Panc1 (cell line): ENCODE measurements around the gene PCSK2.

Experiments used
- SIN3A ChIP-seq: IDR thresholded peaks from 2 replicates; pipeline ENCODE4 v1.6.1; 2012; ENCODE audit warnings: low read depth, mild to moderate bottlenecking, low read length, moderate library complexity, borderline replicate concordance; ENCODE audit not compliant: insufficient read depth
- TCF7L2 ChIP-seq: IDR thresholded peaks from 2 replicates; pipeline ENCODE4 v1.6.1; 2011; ENCODE audit warnings: mild to moderate bottlenecking, low read depth, low read length, inconsistent platforms
- TF ChIP-seq, protein P1 (sequence below): fragments of 450-650 bp; IDR thresholded peaks from 2 replicates; pipeline ENCODE4 v1.5.1; 2017; ENCODE audit warnings: mild to moderate bottlenecking
- TF ChIP-seq, protein P2 (sequence below), 2 experiments: IDR thresholded peaks; 2 replicates each; pipeline ENCODE4 v1.6.1; 2011 to 2012; ENCODE audit warnings: low read depth in 2 of 2, control low read depth in 1 of 2, low read length in 1 of 2, mild to moderate bottlenecking in 1 of 2, moderate library complexity in 1 of 2; ENCODE audit not compliant: insufficient read depth in 1 of 2

GRCh38 chr20:17495826-17496225 lies 269.0 kb downstream of the PCSK2 start:
- TF ChIP-seq, protein P1, sequence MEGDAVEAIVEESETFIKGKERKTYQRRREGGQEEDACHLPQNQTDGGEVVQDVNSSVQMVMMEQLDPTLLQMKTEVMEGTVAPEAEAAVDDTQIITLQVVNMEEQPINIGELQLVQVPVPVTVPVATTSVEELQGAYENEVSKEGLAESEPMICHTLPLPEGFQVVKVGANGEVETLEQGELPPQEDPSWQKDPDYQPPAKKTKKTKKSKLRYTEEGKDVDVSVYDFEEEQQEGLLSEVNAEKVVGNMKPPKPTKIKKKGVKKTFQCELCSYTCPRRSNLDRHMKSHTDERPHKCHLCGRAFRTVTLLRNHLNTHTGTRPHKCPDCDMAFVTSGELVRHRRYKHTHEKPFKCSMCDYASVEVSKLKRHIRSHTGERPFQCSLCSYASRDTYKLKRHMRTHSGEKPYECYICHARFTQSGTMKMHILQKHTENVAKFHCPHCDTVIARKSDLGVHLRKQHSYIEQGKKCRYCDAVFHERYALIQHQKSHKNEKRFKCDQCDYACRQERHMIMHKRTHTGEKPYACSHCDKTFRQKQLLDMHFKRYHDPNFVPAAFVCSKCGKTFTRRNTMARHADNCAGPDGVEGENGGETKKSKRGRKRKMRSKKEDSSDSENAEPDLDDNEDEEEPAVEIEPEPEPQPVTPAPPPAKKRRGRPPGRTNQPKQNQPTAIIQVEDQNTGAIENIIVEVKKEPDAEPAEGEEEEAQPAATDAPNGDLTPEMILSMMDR: no peak
- TF ChIP-seq TCF7L2: no peak
- TF ChIP-seq, protein P2, sequence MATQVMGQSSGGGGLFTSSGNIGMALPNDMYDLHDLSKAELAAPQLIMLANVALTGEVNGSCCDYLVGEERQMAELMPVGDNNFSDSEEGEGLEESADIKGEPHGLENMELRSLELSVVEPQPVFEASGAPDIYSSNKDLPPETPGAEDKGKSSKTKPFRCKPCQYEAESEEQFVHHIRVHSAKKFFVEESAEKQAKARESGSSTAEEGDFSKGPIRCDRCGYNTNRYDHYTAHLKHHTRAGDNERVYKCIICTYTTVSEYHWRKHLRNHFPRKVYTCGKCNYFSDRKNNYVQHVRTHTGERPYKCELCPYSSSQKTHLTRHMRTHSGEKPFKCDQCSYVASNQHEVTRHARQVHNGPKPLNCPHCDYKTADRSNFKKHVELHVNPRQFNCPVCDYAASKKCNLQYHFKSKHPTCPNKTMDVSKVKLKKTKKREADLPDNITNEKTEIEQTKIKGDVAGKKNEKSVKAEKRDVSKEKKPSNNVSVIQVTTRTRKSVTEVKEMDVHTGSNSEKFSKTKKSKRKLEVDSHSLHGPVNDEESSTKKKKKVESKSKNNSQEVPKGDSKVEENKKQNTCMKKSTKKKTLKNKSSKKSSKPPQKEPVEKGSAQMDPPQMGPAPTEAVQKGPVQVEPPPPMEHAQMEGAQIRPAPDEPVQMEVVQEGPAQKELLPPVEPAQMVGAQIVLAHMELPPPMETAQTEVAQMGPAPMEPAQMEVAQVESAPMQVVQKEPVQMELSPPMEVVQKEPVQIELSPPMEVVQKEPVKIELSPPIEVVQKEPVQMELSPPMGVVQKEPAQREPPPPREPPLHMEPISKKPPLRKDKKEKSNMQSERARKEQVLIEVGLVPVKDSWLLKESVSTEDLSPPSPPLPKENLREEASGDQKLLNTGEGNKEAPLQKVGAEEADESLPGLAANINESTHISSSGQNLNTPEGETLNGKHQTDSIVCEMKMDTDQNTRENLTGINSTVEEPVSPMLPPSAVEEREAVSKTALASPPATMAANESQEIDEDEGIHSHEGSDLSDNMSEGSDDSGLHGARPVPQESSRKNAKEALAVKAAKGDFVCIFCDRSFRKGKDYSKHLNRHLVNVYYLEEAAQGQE (IDR thresholded peaks at IDR 0.05; ENCODE audit: insufficient read depth in 1 of 2, low read depth in 2 of 2, low read length in 1 of 2): no peak
- no peak for TF ChIP-seq SIN3A
